Measurements from ENCODE around the gene MICU1. TPM values are rescaled to one million over a fixed set of nuclear protein-coding genes. Genes with fewer than 3 reads are reported as not detected.

Gene MICU1
- total RNA-seq, 1 experiment from 2014 or later = 46.9 TPM

DNA sequence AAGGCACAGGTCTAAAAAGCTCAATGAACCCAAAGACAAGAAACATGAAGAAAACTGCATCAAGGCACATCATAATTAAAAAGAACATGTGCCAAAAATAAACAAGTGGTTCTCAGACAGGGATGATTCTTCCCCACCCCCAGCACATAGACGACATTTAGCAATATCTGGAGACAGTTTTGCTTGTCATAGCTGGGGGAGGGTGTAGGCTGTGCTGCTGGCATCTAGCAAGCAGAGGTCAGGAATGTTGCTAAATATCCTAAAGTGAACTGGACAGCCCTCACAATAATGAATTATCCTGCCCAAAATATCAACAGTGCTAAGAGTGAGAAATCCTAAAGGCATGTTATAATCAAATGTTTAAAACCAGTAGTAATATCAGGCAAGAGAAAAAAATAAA lies 122.6 kb downstream of the MICU1 start:
- DNase-seq (ENCODE audit: low read depth, low spot score) (no peak), ATAC-seq (no peak)
- POLR2A ChIA-PET = no interaction called here
- H3K36me3 ChIP-seq (ENCODE audit: control insufficient read depth, insufficient read depth, low read length) = no peaks in the 10 kb centered on the region
- intact Hi-C loops (cut with micrococcal nuclease; ENCODE audit: unreplicated experiment) (no loop called here), in situ Hi-C loops (cut with HindIII; ENCODE audit: low pct_unique_long_range_greater_than_20kb, low sequenced_read_pairs) (no loop called here)
- H3K27me3 ChIP-seq (ENCODE audit: control insufficient read depth, insufficient read depth, low read length) = no peaks in the 10 kb centered on the region
- no peak overlapping the region for H3K27ac ChIP-seq (ENCODE audit: low read length)
- no peaks in the 10 kb centered on the region for H3K4me1 ChIP-seq (ENCODE audit: control insufficient read depth, insufficient read depth, low read length)
- no peaks in the 10 kb centered on the region for H3K9me3 ChIP-seq (ENCODE audit: control insufficient read depth, insufficient read depth, low read depth, low read length)
- H3K4me3 ChIP-seq (ENCODE audit: low read depth in 2 of 2, low read length in 2 of 2) = no peak overlapping the region
- TF ChIP-seq, protein P1, sequence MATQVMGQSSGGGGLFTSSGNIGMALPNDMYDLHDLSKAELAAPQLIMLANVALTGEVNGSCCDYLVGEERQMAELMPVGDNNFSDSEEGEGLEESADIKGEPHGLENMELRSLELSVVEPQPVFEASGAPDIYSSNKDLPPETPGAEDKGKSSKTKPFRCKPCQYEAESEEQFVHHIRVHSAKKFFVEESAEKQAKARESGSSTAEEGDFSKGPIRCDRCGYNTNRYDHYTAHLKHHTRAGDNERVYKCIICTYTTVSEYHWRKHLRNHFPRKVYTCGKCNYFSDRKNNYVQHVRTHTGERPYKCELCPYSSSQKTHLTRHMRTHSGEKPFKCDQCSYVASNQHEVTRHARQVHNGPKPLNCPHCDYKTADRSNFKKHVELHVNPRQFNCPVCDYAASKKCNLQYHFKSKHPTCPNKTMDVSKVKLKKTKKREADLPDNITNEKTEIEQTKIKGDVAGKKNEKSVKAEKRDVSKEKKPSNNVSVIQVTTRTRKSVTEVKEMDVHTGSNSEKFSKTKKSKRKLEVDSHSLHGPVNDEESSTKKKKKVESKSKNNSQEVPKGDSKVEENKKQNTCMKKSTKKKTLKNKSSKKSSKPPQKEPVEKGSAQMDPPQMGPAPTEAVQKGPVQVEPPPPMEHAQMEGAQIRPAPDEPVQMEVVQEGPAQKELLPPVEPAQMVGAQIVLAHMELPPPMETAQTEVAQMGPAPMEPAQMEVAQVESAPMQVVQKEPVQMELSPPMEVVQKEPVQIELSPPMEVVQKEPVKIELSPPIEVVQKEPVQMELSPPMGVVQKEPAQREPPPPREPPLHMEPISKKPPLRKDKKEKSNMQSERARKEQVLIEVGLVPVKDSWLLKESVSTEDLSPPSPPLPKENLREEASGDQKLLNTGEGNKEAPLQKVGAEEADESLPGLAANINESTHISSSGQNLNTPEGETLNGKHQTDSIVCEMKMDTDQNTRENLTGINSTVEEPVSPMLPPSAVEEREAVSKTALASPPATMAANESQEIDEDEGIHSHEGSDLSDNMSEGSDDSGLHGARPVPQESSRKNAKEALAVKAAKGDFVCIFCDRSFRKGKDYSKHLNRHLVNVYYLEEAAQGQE (IDR thresholded peaks at IDR 0.05; ENCODE audit: insufficient read depth in 1 of 2, low read depth in 2 of 2, low read length in 1 of 2) = no peak
- TF ChIP-seq, protein P2, sequence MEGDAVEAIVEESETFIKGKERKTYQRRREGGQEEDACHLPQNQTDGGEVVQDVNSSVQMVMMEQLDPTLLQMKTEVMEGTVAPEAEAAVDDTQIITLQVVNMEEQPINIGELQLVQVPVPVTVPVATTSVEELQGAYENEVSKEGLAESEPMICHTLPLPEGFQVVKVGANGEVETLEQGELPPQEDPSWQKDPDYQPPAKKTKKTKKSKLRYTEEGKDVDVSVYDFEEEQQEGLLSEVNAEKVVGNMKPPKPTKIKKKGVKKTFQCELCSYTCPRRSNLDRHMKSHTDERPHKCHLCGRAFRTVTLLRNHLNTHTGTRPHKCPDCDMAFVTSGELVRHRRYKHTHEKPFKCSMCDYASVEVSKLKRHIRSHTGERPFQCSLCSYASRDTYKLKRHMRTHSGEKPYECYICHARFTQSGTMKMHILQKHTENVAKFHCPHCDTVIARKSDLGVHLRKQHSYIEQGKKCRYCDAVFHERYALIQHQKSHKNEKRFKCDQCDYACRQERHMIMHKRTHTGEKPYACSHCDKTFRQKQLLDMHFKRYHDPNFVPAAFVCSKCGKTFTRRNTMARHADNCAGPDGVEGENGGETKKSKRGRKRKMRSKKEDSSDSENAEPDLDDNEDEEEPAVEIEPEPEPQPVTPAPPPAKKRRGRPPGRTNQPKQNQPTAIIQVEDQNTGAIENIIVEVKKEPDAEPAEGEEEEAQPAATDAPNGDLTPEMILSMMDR (IDR thresholded peaks at IDR 0.05) = no peak
- TF ChIP-seq POLR2AphosphoS5 (IDR thresholded peaks at IDR 0.05; ENCODE audit: low read depth, low read length) (no peak), TCF7L2 (IDR thresholded peaks at IDR 0.05; ENCODE audit: low read depth, low read length) (no peak), SIN3A (IDR thresholded peaks at IDR 0.05; ENCODE audit: borderline replicate concordance, insufficient read depth, low read depth, low read length) (no peak)
- BruUV-seq (replicated peaks) = no TSS peak
- CTCF ChIA-PET = no interaction called here

DNA sequence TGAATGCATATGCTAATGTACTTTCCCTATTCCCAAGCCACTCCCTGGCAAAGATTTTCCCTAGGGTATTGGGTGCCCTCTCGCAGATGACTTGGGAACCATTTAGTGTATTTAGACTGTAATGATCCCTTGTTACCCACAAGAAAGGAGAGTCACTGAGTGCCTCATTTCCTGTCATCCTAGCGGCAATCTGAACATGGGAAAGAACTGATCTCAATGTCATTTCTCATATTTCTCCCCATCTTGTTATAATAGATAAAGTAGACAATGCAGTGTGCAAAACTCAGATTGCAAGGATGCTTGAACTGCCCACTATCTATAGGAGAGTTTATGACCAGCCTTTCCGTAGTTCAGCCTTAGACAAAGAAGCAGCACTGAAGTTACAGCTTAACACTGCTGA lies 123.3 kb downstream of the MICU1 start:
- ChIA-PET POLR2A (no interaction called here), CTCF (no interaction called here)
- Histone ChIP-seq H3K4me1 (ENCODE audit: control insufficient read depth, insufficient read depth, low read length) (no peaks in the 10 kb centered on the region), H3K27ac (ENCODE audit: low read length) (no peak overlapping the region), H3K9me3 (ENCODE audit: control insufficient read depth, insufficient read depth, low read depth, low read length) (no peaks in the 10 kb centered on the region), H3K4me3 (ENCODE audit: low read depth in 2 of 2, low read length in 2 of 2) (no peak overlapping the region), H3K27me3 (ENCODE audit: control insufficient read depth, insufficient read depth, low read length) (no peaks in the 10 kb centered on the region), H3K36me3 (ENCODE audit: control insufficient read depth, insufficient read depth, low read length) (no peaks in the 10 kb centered on the region)
- DNase-seq (ENCODE audit: low read depth, low spot score) = no peak
- BruUV-seq (replicated peaks) = no TSS peak
- intact Hi-C loops (cut with micrococcal nuclease; ENCODE audit: unreplicated experiment) = no loop called here
- ATAC-seq = no peak
- TF ChIP-seq, protein P1 (IDR thresholded peaks at IDR 0.05; ENCODE audit: insufficient read depth in 1 of 2, low read depth in 2 of 2, low read length in 1 of 2) = no peak
- no peak for TF ChIP-seq SIN3A (IDR thresholded peaks at IDR 0.05; ENCODE audit: borderline replicate concordance, insufficient read depth, low read depth, low read length)
- TF ChIP-seq TCF7L2 (IDR thresholded peaks at IDR 0.05; ENCODE audit: low read depth, low read length) = no peak
- TF ChIP-seq, protein P2 (IDR thresholded peaks at IDR 0.05) = no peak
- no peak for TF ChIP-seq POLR2AphosphoS5 (IDR thresholded peaks at IDR 0.05; ENCODE audit: low read depth, low read length)
- in situ Hi-C loops (cut with HindIII; ENCODE audit: low pct_unique_long_range_greater_than_20kb, low sequenced_read_pairs) = no loop called here
